Measurements from ENCODE around the gene TMEM255B.

Gene TMEM255B

GRCh38 chr13:113855012-113855921, 96.2 kb downstream of the TMEM255B start:
- Histone ChIP-seq H3K27ac (ENCODE audit: low read depth, low read length) (no peak overlapping the region), H3K9ac (ENCODE audit: low read length) (no peak overlapping the region), H3K4me3 (ENCODE audit: insufficient read depth, low read length, poor library complexity, severe bottlenecking) (no peak overlapping the region), H3K36me3 (ENCODE audit: low read length) (no peaks in the 10 kb centered on the region), H4K20me1 (ENCODE audit: low read depth, low read length) (no peaks in the 10 kb centered on the region), H3K79me2 (ENCODE audit: insufficient read depth, low read length) (no peaks in the 10 kb centered on the region), H3F3A (ENCODE audit: insufficient read depth) (no peaks in the 10 kb centered on the region), H2AFZ (ENCODE audit: low read depth, low read length, severe bottlenecking) (no peak overlapping the region), H3K9me3 (ENCODE audit: insufficient read depth, low read length) (peaks cover 6% of the 10 kb centered on the region; the same call in 1 of the 2 replicates), H3K27me3 (ENCODE audit: low read length) (no peaks in the 10 kb centered on the region), H3K9me2 (replicated peaks; ENCODE audit: insufficient read depth, low read length) (no peaks in the 10 kb centered on the region), H3K4me2 (ENCODE audit: low read depth, low read length, poor library complexity, severe bottlenecking) (no peak overlapping the region)
- TF ChIP-seq EZH2phosphoT487 (conservative IDR thresholded peaks at IDR 0.05; ENCODE audit: low read length) (no peak), CTCF (IDR thresholded peaks at IDR 0.05; ENCODE audit: insufficient read depth, low read length, poor library complexity, severe bottlenecking) (no peak)

GRCh38 chr13:113855931-113856715, 97.1 kb downstream of the TMEM255B start:
- H3K4me3 ChIP-seq (ENCODE audit: insufficient read depth, low read length, poor library complexity, severe bottlenecking), result no peak overlapping the region
- H3K79me2 ChIP-seq (ENCODE audit: insufficient read depth, low read length), result no peaks in the 10 kb centered on the region
- no peaks in the 10 kb centered on the region for H3K27me3 ChIP-seq (ENCODE audit: low read length)
- H3K27ac ChIP-seq (ENCODE audit: low read depth, low read length), result no peak overlapping the region
- H3F3A ChIP-seq (ENCODE audit: insufficient read depth), result no peaks in the 10 kb centered on the region
- H3K36me3 ChIP-seq (ENCODE audit: low read length), result no peaks in the 10 kb centered on the region
- no peak overlapping the region for H3K4me2 ChIP-seq (ENCODE audit: low read depth, low read length, poor library complexity, severe bottlenecking)
- H3K9me3 ChIP-seq (ENCODE audit: insufficient read depth, low read length), result peaks cover 6% of the 10 kb centered on the region; the same call in 1 of the 2 replicates
- TF ChIP-seq EZH2phosphoT487 (conservative IDR thresholded peaks at IDR 0.05; ENCODE audit: low read length), result no peak
- no peak overlapping the region for H3K9ac ChIP-seq (ENCODE audit: low read length)
- H4K20me1 ChIP-seq (ENCODE audit: low read depth, low read length), result no peaks in the 10 kb centered on the region
- no peaks in the 10 kb centered on the region for H3K9me2 ChIP-seq (replicated peaks; ENCODE audit: insufficient read depth, low read length)
- no peak overlapping the region for H2AFZ ChIP-seq (ENCODE audit: low read depth, low read length, severe bottlenecking)

GRCh38 chr13:113856716-113857065, 97.7 kb downstream of the TMEM255B start:
- no peak for TF ChIP-seq EZH2phosphoT487 (conservative IDR thresholded peaks at IDR 0.05; ENCODE audit: low read length)
- TF ChIP-seq CTCF (IDR thresholded peaks at IDR 0.05; ENCODE audit: insufficient read depth, low read length, poor library complexity, severe bottlenecking), result no peak

More at GRCh38 chr13:113856716-113857065, 97.7 kb downstream of the TMEM255B start:
- Histone ChIP-seq H3K36me3 (ENCODE audit: low read length) (no peaks in the 10 kb centered on the region), H2AFZ (ENCODE audit: low read depth, low read length, severe bottlenecking) (no peak overlapping the region), H3K4me2 (ENCODE audit: low read depth, low read length, poor library complexity, severe bottlenecking) (no peak overlapping the region), H3K9me3 (ENCODE audit: insufficient read depth, low read length) (peaks cover 6% of the 10 kb centered on the region; the same call in 1 of the 2 replicates), H3K9ac (ENCODE audit: low read length) (no peak overlapping the region), H3K27me3 (ENCODE audit: low read length) (no peaks in the 10 kb centered on the region), H3K4me3 (ENCODE audit: insufficient read depth, low read length, poor library complexity, severe bottlenecking) (no peak overlapping the region), H3K79me2 (ENCODE audit: insufficient read depth, low read length) (no peaks in the 10 kb centered on the region), H3F3A (ENCODE audit: insufficient read depth) (no peaks in the 10 kb centered on the region), H3K9me2 (replicated peaks; ENCODE audit: insufficient read depth, low read length) (no peaks in the 10 kb centered on the region), H3K27ac (ENCODE audit: low read depth, low read length) (no peak overlapping the region), H4K20me1 (ENCODE audit: low read depth, low read length) (no peaks in the 10 kb centered on the region)

All from SU-DHL-6 (cell line).